ENCODE results near the gene GABRB3.

Gene GABRB3

GRCh38 chr15:26767169-26767670, 5.6 kb downstream of the GABRB3 start:
- DNase-seq: no peak
- TF ChIP-seq GATA1 (IDR thresholded peaks at IDR 0.05; ENCODE audit: low read depth, low read length) (no peak), POLR2A (IDR thresholded peaks at IDR 0.05; ENCODE audit: low read length) (no peak)

GRCh38 chr15:26766262-26766661, 6.6 kb downstream of the GABRB3 start:
- DNase-seq: no peak
- no peak for TF ChIP-seq GATA1 (IDR thresholded peaks at IDR 0.05; ENCODE audit: low read depth, low read length)
- no peak for TF ChIP-seq POLR2A (IDR thresholded peaks at IDR 0.05; ENCODE audit: low read length)

GRCh38 chr15:26759986-26760385, 12.9 kb downstream of the GABRB3 start:
- TF ChIP-seq POLR2A (IDR thresholded peaks at IDR 0.05; ENCODE audit: low read length) (no peak), GATA1 (IDR thresholded peaks at IDR 0.05; ENCODE audit: low read depth, low read length) (no peak)
- DNase-seq: no peak

DNA sequence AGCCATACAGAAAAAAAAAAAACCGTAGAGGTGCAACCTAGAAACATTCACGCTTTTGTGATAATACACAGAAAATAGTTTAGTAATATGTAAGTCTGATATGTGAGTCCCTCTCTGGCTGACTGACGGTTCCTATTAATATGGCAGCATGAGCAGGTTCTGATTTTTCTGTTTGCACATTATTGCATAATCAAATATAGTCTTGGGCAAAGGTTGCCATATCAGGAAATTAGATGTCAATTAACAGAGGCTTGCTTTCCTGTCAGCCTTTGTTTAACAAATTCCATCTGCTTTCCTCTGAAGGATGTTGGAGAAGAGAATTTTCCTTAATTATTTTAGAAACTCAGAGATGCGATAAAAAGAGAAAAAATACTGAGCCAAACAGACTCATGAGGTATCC, 14.8 kb downstream of the GABRB3 start:
- no peak for DNase-seq
- no peak for TF ChIP-seq POLR2A (IDR thresholded peaks at IDR 0.05; ENCODE audit: low read length)
- TF ChIP-seq GATA1 (IDR thresholded peaks at IDR 0.05; ENCODE audit: low read depth, low read length): no peak

GRCh38 chr15:26757141-26757540, 15.7 kb downstream of the GABRB3 start:
- TF ChIP-seq POLR2A (IDR thresholded peaks at IDR 0.05; ENCODE audit: low read length): no peak
- TF ChIP-seq GATA1 (IDR thresholded peaks at IDR 0.05; ENCODE audit: low read depth, low read length): no peak
- DNase-seq: no peak

DNA sequence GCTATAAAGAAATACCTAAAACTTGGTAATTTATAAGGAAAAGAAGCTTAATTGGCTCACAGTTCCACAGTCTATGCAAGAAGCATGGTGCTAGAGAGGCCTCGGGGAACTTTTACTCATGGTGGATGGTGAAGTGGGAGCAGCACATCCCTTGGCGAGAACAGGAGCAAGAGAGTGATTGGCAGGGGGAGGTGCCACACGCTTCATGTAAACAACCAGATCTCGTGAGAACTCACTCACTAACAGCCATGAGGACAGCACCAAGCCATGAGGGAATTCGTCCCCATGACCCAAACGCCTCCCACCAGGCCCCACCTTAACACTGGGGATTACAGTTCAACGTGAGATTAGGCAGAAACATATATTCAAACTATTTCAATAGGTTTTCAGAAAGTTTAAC, 28.0 kb downstream of the GABRB3 start:
- no peak for TF ChIP-seq GATA1 (IDR thresholded peaks at IDR 0.05; ENCODE audit: low read depth, low read length)
- TF ChIP-seq POLR2A (IDR thresholded peaks at IDR 0.05; ENCODE audit: low read length): no peak
- no peak for DNase-seq

DNA sequence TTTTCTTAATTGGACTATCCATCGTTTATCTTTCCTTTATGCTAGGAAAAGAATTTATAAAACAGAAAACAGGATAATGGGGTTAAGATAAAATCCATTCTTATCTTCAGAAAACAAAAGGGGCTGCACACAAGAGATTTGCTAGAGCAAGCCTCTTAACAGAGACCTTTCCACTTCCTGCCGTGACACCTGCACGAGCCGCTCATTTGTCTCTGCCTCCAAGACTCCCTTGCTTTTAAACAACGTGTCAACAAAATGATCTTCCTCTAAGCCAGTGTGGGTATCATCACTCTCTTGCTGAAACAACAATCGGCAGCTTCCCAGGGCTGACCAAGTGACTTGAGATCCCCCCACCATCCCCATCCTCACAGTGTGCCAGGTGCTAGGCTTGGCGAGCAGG, 33.1 kb downstream of the GABRB3 start:
- no peak for DNase-seq
- TF ChIP-seq GATA1 (IDR thresholded peaks at IDR 0.05; ENCODE audit: low read depth, low read length) (no peak), POLR2A (IDR thresholded peaks at IDR 0.05; ENCODE audit: low read length) (no peak)

- DNase-seq: no peak
- no peak for TF ChIP-seq GATA1 (IDR thresholded peaks at IDR 0.05; ENCODE audit: low read depth, low read length)
- no peak for TF ChIP-seq POLR2A (IDR thresholded peaks at IDR 0.05; ENCODE audit: low read length)
Observed at GRCh38 chr15:26738996-26739395, 33.9 kb downstream of the GABRB3 start.

- TF ChIP-seq GATA1 (IDR thresholded peaks at IDR 0.05; ENCODE audit: low read depth, low read length) (no peak), POLR2A (IDR thresholded peaks at IDR 0.05; ENCODE audit: low read length) (no peak)
- DNase-seq: no peak
Observed at GRCh38 chr15:26736502-26737248, 36.2 kb downstream of the GABRB3 start.

DNA sequence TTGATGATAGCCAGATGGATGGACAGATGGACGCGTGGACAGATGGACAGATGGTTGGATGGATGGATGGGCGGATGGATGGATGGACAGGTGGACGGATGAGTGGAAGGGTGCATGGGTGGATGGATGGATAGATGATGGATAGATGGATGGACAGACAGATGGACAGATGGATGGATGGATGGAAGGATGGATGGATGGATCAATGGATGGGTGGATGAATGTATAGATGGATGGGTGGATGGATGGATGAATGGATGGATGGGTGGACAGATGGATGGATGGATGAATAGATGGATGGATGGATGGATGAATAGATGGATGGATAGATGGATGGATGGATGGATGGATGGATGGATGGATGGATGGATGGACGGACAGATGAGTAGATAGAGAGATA, 40.9 kb downstream of the GABRB3 start:
- DNase-seq: no peak
- TF ChIP-seq POLR2A (IDR thresholded peaks at IDR 0.05; ENCODE audit: low read length): no peak

DNA sequence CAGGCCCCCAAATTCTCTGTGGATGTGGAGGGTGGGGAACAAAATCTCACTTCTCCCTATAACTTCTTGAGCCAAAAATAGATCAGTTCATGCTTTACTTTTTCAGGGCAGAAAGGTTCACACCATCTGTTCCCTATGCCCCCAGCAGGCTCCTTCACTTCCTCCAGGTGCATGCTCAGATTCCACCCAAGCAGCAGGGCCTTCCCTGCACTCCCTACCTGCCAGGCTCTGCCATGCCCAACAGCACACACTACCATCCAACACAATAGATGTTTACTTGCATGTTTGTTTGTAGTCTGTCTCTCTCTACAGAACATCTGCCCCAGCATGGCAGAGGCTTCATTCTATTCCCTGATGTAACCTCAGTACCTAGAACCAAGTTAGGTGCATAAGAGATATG, 43.3 kb downstream of the GABRB3 start:
- DNase-seq: no peak
- TF ChIP-seq POLR2A (IDR thresholded peaks at IDR 0.05; ENCODE audit: low read length): no peak
- no peak for TF ChIP-seq GATA1 (IDR thresholded peaks at IDR 0.05; ENCODE audit: low read depth, low read length)

DNA sequence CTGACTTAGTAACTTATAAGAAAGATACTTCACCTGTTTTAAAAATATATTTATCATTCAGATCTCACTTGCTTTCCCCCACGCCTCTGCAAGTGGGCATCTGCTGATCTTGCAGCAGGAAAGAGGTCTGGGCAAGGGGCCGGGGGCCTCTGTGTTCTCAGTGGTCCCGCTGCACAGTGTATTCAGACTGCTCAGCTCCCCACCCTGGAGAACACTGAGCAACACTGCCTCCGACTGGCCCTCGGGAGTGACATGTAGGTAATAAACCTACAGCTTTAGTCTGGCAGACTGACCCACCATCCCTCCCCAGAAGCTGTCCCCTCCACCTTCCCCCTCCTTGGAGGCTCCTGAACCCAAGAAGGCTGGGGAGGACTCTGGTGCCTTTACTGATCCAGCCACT, 43.8 kb downstream of the GABRB3 start:
- DNase-seq: no peak
- TF ChIP-seq GATA1 (IDR thresholded peaks at IDR 0.05; ENCODE audit: low read depth, low read length) (no peak), POLR2A (IDR thresholded peaks at IDR 0.05; ENCODE audit: low read length) (no peak)

DNA sequence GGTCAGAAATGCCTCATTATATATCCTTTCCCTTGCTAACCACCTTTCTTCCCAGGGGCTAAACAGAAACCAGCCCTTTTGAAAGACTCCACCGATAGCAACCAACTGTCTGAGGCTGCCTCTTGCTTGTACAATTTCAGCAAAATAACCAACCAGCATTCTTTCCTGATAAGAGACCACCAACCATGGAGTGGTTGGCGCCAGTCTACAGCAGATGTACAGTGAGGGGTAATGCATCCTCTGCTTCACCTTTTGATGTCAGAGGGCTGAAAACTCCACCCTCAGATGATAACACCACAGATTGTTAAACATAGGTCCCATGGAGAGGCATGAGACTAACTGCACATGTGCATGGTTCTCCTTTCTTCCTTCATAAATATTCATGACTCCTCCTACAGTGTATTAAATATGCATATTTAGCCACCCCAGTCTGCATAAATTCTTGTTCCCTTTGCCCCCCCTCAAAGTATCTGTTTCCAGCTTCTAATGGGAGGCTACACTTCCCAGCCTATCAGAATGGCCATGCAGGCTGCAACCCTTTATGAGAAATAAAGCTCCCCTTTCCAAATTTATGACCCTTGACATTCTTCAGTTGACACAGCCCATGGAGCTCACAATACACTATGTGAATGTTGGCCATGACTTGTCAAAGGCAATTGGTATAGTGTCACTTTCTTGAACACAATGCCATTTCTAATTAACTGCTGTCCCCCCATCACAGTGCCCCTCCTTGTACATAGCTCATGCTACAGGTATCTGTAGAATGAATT, 48.3 kb downstream of the GABRB3 start:
- TF ChIP-seq POLR2A (IDR thresholded peaks at IDR 0.05; ENCODE audit: low read length) (no peak), GATA1 (IDR thresholded peaks at IDR 0.05; ENCODE audit: low read depth, low read length) (no peak)
- no peak for DNase-seq

DNA sequence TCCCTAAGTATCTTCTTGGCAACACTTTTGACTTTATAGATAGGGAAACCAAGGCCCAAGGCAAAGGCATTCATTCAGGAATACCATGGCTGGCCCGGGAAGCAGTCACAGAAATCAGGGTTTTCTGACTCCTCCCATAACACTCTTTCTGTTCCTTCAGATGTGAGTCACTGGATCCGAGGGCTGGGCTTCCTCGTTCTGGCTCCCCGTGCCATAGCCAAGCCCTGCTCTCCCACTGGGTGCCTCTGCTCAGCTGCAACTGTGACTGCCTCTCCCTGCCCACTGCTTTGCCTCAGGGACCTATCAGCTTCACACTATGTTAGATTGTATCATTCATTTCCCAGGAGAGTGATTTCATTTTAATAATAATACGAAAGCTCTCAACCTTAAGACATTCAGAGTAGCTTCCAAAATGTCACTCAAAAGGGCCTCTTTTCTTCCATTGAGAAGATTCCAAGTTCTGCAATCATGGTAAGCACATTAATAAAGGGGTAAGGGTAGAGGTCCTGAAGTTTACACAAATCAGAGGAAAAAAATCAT, 50.2 kb downstream of the GABRB3 start:
- TF ChIP-seq GATA1 (IDR thresholded peaks at IDR 0.05; ENCODE audit: low read depth, low read length) (no peak), POLR2A (IDR thresholded peaks at IDR 0.05; ENCODE audit: low read length) (no peak)
- no peak for DNase-seq
